Transverse colon (tissue), 4 donors: ENCODE results near the gene CORIN.

Experiments used
- CTCF ChIP-seq, 5 experiments: fragments of 200-600 bp in 3 of 5; fragments of 450-650 bp in 2 of 5; sonication (generic) in 3 of 5; IDR thresholded peaks; 1 replicate in 2 of 5; 2 replicates in 3 of 5; pipeline ENCODE4 v1.5.1; 2016 to 2017; ENCODE audit warnings: antibody characterized with exemption in 5 of 5, inconsistent platforms in 3 of 5, mild to moderate bottlenecking in 2 of 5, moderate library complexity in 1 of 5
- EP300 ChIP-seq: sonication (generic); formaldehyde crosslinking; IDR thresholded peaks from one replicate; pipeline ENCODE4 v1.6.1; 2017; ENCODE audit warnings: antibody characterized with exemption, low read depth
- POLR2A ChIP-seq: fragments of 450-650 bp; IDR thresholded peaks from one replicate; pipeline ENCODE4 v1.6.1; 2016; ENCODE audit warnings: antibody characterized with exemption, mild to moderate bottlenecking, moderate library complexity
- POLR2AphosphoS5 ChIP-seq, 3 donors: sonication (generic); formaldehyde crosslinking; IDR thresholded peaks; one replicate each; pipeline ENCODE4 v1.6.1; 2016; ENCODE audit warnings: antibody characterized with exemption in 3 of 3

DNA sequence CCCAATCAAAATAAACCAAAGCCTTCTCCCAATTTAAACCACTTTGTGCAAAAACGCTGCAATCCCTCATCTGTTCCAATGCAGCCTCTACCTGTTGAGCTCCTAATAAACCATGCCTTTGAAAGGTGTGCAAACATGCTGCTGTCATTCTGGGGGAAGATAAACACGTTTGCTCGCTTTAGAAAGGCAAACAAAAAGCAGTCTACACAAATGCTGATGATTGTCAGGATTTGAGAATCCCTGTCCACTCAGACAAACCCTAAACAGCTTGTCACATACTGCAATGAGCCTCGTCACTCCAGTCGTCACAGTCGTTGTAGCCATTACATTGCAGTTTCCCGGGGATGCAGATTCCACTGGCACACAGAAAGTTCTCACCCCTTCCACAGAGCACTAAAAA lies 145.2 kb downstream of the CORIN start:
- TF ChIP-seq CTCF (IDR thresholded peaks at IDR 0.05), result no peak
- no peak for TF ChIP-seq POLR2A
- no peak for TF ChIP-seq POLR2AphosphoS5 (IDR thresholded peaks at IDR 0.05)
- no peak for TF ChIP-seq EP300
